H9 (cell line): ENCODE measurements around the gene POMGNT1. TPM values are rescaled to one million over a fixed set of nuclear protein-coding genes. Genes with fewer than 3 reads are reported as not detected.
"Not testable (repeated sequence)": the region's sequence is repeated elsewhere in the genome, so short reads cannot be mapped to it uniquely, and the experiment has no call there.

Experiments
- DNase-seq: peaks from one replicate; pipeline ENCODE4 v3.0.0-alpha.2; 2017
- H2AFZ ChIP-seq: one replicate; pipeline ENCODE4 v1.6.1; 2013; ENCODE audit warnings: mild to moderate bottlenecking, low read length, control low read depth, moderate library complexity
- H2AK5ac ChIP-seq: 2 replicates; pipeline ENCODE4 v1.6.1; 2013; ENCODE audit warnings: low read length, control low read depth, mixed read lengths; ENCODE audit not compliant: insufficient read length
- H2BK120ac ChIP-seq: one replicate; pipeline ENCODE4 v1.6.1; 2013; ENCODE audit warnings: low read depth, mild to moderate bottlenecking, low read length, control low read depth, inconsistent platforms; ENCODE audit not compliant: poor library complexity, severe bottlenecking
- H2BK12ac ChIP-seq: 2 replicates; pipeline ENCODE4 v1.6.1; 2013; ENCODE audit warnings: low read length, control low read depth, mixed read lengths, low read depth; ENCODE audit not compliant: insufficient read length
- H2BK15ac ChIP-seq: 2 replicates; pipeline ENCODE4 v1.6.1; 2013; ENCODE audit warnings: low read depth, low read length, control low read depth
- H2BK20ac ChIP-seq: one replicate; pipeline ENCODE4 v1.6.1; 2013; ENCODE audit warnings: low read depth, mild to moderate bottlenecking, low read length, control low read depth, inconsistent platforms; ENCODE audit not compliant: poor library complexity, severe bottlenecking
- H2BK5ac ChIP-seq: 2 replicates; pipeline ENCODE4 v1.6.1; 2013; ENCODE audit warnings: low read length, control low read depth, mixed read lengths; ENCODE audit not compliant: insufficient read length
- H3K14ac ChIP-seq: 2 replicates; pipeline ENCODE4 v1.6.1; 2013; ENCODE audit warnings: low read length, control low read depth; ENCODE audit not compliant: insufficient read depth
- H3K18ac ChIP-seq: 2 replicates; pipeline ENCODE4 v1.6.1; 2013; ENCODE audit warnings: low read depth, mild to moderate bottlenecking, mixed read lengths, low read length, control low read depth; ENCODE audit not compliant: insufficient read length
- H3K23ac ChIP-seq: 2 replicates; pipeline ENCODE4 v1.6.1; 2013; ENCODE audit warnings: low read length, control low read depth, mixed read lengths, low read depth; ENCODE audit not compliant: insufficient read length
- H3K23me2 ChIP-seq: 2 replicates; pipeline ENCODE4 v1.6.1; 2013; ENCODE audit warnings: low read depth, mild to moderate bottlenecking, mixed read lengths, low read length, control low read depth; ENCODE audit not compliant: insufficient read length, poor library complexity, severe bottlenecking
- H3K27ac ChIP-seq: 2 replicates; pipeline ENCODE4 v1.5.1; 2013; ENCODE audit warnings: low read length, control low read depth, mixed read lengths, low read depth; ENCODE audit not compliant: insufficient read length
- H3K27me3 ChIP-seq: 2 replicates; pipeline ENCODE4 v1.6.1; 2013; ENCODE audit warnings: low read length, control low read depth, inconsistent platforms; ENCODE audit not compliant: insufficient read depth
- H3K4ac ChIP-seq: 2 replicates; pipeline ENCODE4 v1.6.1; 2013; ENCODE audit warnings: low read depth, mild to moderate bottlenecking, control low read depth, inconsistent platforms, low read length, moderate library complexity
- H3K4me1 ChIP-seq: 2 replicates; pipeline ENCODE4 v1.6.1; 2013; ENCODE audit warnings: low read length, control low read depth, inconsistent platforms; ENCODE audit not compliant: insufficient read depth
- H3K4me2 ChIP-seq: 2 replicates; pipeline ENCODE4 v1.6.1; 2013; ENCODE audit warnings: low read length, control low read depth, mixed read lengths; ENCODE audit not compliant: insufficient read length, insufficient read depth
- H3K56ac ChIP-seq: 2 replicates; pipeline ENCODE4 v1.6.1; 2013; ENCODE audit warnings: low read depth, mild to moderate bottlenecking, mixed read lengths, low read length, control low read depth; ENCODE audit not compliant: insufficient read length
- H3K79me1 ChIP-seq: 2 replicates; pipeline ENCODE4 v1.6.1; 2013; ENCODE audit warnings: low read depth, mild to moderate bottlenecking, moderate library complexity, low read length, control low read depth, inconsistent platforms; ENCODE audit not compliant: insufficient read depth, poor library complexity, severe bottlenecking
- H3K79me2 ChIP-seq: 2 replicates; pipeline ENCODE4 v1.6.1; 2013; ENCODE audit warnings: low read length, control low read depth, inconsistent platforms; ENCODE audit not compliant: insufficient read depth
- H3K9ac ChIP-seq: 2 replicates; pipeline ENCODE4 v1.6.1; 2013; ENCODE audit warnings: low read length, control low read depth, mixed read lengths; ENCODE audit not compliant: insufficient read length; ENCODE audit errors: extremely low read depth
- H3K9me3 ChIP-seq: one replicate; pipeline ENCODE4 v1.6.1; 2013; ENCODE audit warnings: low read depth, low read length, inconsistent platforms; ENCODE audit not compliant: control insufficient read depth
- H3T11ph ChIP-seq: one replicate; pipeline ENCODE4 v1.6.1; 2013; ENCODE audit warnings: mild to moderate bottlenecking, low read length, control low read depth, inconsistent platforms
- H4K20me1 ChIP-seq: one replicate; pipeline ENCODE4 v1.6.1; 2013; ENCODE audit not compliant: control insufficient read depth, insufficient read length, insufficient read depth
- H4K5ac ChIP-seq: 2 replicates; pipeline ENCODE4 v1.6.1; 2013; ENCODE audit warnings: low read depth, mild to moderate bottlenecking, mixed read lengths, low read length, control low read depth; ENCODE audit not compliant: insufficient read length
- H4K8ac ChIP-seq: replicated peaks from 2 replicates; pipeline ENCODE4 v1.6.1; 2013; ENCODE audit warnings: low read length, control low read depth, mixed read lengths, low read depth; ENCODE audit not compliant: insufficient read length
- H4K91ac ChIP-seq: 2 replicates; pipeline ENCODE4 v1.6.1; 2013; ENCODE audit warnings: low read depth, mild to moderate bottlenecking, moderate library complexity, mixed read lengths, low read length, control low read depth; ENCODE audit not compliant: insufficient read length
- H3K27ac Mint-ChIP-seq, 3 experiments: 2 replicates in 2 of 3; 3 replicates in 1 of 3; pipeline ENCODE4 v1.8.0; 2020 to 2021; ENCODE audit warnings: mixed read lengths in 3 of 3, mild to moderate bottlenecking in 1 of 3, moderate library complexity in 1 of 3
- H3K27me3 Mint-ChIP-seq: 2 replicates; pipeline ENCODE4 v1.8.0; 2021; ENCODE audit warnings: low read depth, mild to moderate bottlenecking, moderate library complexity, mixed read lengths
- H3K36me3 Mint-ChIP-seq, 3 experiments: 2 replicates in 2 of 3; 3 replicates in 1 of 3; pipeline ENCODE4 v1.8.0; 2020 to 2021; ENCODE audit warnings: low read depth in 3 of 3, mixed read lengths in 3 of 3; ENCODE audit not compliant: insufficient read depth in 1 of 3
- H3K4me1 Mint-ChIP-seq, 2 experiments: 2 replicates each; pipeline ENCODE4 v1.8.0; 2020; ENCODE audit warnings: mixed read lengths in 2 of 2
- H3K4me3 Mint-ChIP-seq, 2 experiments: 2 replicates in 1 of 2; 3 replicates in 1 of 2; pipeline ENCODE4 v1.8.0; 2020 to 2021; ENCODE audit warnings: mild to moderate bottlenecking in 2 of 2, mixed read lengths in 2 of 2, moderate library complexity in 1 of 2
- H3K9me3 Mint-ChIP-seq, 2 experiments: 2 replicates in 1 of 2; 3 replicates in 1 of 2; pipeline ENCODE4 v1.8.0; 2020; ENCODE audit warnings: mild to moderate bottlenecking in 2 of 2, mixed read lengths in 2 of 2, moderate library complexity in 1 of 2
- WGBS: extraction: QIAGEN DNeasy Blood & Tissue Kit; methylation state at CpG from one replicate; pipeline ENCODE4 v1.1.7; 2013; ENCODE audit warnings: missing lambda C conversion rate, low lambda C conversion rate, mixed read lengths; ENCODE audit not compliant: insufficient read length; ENCODE audit errors: extremely low coverage; 5-methylcytosine and 5-hydroxymethylcytosine counted together
- total RNA-seq: library from RNA; stranded (reverse); gene quantifications from 2 replicates; pipeline ENCODE4 v1.2.1, GENCODE V29; 2021
- TF ChIP-seq, protein P1 (sequence below): fragments of 200-600 bp; sonication (generic); conservative IDR thresholded peaks from 3 replicates; pipeline ENCODE4 v1.8.0; 2021; ENCODE audit warnings: antibody characterized with exemption, mild to moderate bottlenecking

POMGNT1 gene
- total RNA-seq, 1 experiment from 2014 or later, result 62.6 TPM

DNA sequence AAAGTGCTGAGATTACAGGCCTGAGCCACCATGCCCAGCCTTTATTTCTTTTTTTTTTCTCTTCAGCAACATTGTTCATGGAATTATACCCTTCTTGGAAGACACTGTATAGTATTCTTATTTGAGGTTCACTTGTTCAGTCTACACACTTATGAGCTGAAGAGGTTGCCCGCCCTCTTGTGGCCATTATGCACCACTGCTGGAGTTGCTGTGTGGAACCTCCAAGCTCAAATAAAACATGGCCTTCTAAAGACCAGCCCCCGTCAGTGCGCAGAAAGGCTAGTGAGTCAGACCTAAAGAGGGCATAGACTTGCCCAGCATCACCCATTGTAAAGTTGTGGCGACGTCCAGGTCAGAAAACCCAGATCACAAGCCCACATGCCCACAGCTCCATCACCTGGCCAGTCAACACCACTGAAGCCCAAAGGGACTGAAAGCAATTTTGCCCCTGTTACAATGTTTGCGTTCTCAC is 25.3 kb upstream of the POMGNT1 start:
- no peaks in the 10 kb centered on the region for H3K27me3 Mint-ChIP-seq
- H3K27ac ChIP-seq, result no peak overlapping the region
- no peak overlapping the region for H2BK12ac ChIP-seq
- no peaks in the 10 kb centered on the region for H3K79me2 ChIP-seq
- DNase-seq, result peak; percentile 77
- no peak overlapping the region for H3K18ac ChIP-seq
- peaks cover 31 to 37% of the 10 kb centered on the region in 2 experiments for H3K4me1 Mint-ChIP-seq
- no peak overlapping the region for H2BK20ac ChIP-seq
- H3T11ph ChIP-seq, result no peak overlapping the region
- H3K79me1 ChIP-seq, result no peaks in the 10 kb centered on the region
- H2AK5ac ChIP-seq, result no peak overlapping the region
- H4K91ac ChIP-seq, result no peak overlapping the region
- no CpG with 5 or more reads among the region's 6 CpGs for WGBS
- H3K23me2 ChIP-seq, result no peaks in the 10 kb centered on the region
- no peak overlapping the region for H4K5ac ChIP-seq
- peak overlapping the region in 2 of 3 experiments; percentile 65 to 67; a peak in 3 of 7 replicates for H3K27ac Mint-ChIP-seq
- no peaks in the 10 kb centered on the region; the same call in 1 of the 2 replicates for H3K4me1 ChIP-seq
- H2BK15ac ChIP-seq, result no peak overlapping the region
- no peaks in the 10 kb centered on the region for H3K27me3 ChIP-seq
- H4K20me1 ChIP-seq, result no peaks in the 10 kb centered on the region
- H3K4ac ChIP-seq, result no peak overlapping the region
- H3K4me2 ChIP-seq, result no peak overlapping the region
- H3K9me3 ChIP-seq, result no peaks in the 10 kb centered on the region
- H3K9ac ChIP-seq, result no peak overlapping the region
- H3K23ac ChIP-seq, result no peak overlapping the region
- H3K36me3 Mint-ChIP-seq, result peaks cover 0 to 14% (median 13%) of the 10 kb centered on the region in 3 experiments; a peak in 3 of 7 replicates
- H3K4me3 Mint-ChIP-seq, result no peak overlapping the region; a peak in 1 of 5 replicates
- H2BK5ac ChIP-seq, result no peak overlapping the region
- H3K9me3 Mint-ChIP-seq, result no peaks in the 10 kb centered on the region
- H3K14ac ChIP-seq, result no peak overlapping the region
- no peak overlapping the region for H2AFZ ChIP-seq
- H4K8ac ChIP-seq, result no peak overlapping the region
- no peak overlapping the region for H2BK120ac ChIP-seq
- H3K56ac ChIP-seq, result no peak overlapping the region
- TF ChIP-seq, protein P1, sequence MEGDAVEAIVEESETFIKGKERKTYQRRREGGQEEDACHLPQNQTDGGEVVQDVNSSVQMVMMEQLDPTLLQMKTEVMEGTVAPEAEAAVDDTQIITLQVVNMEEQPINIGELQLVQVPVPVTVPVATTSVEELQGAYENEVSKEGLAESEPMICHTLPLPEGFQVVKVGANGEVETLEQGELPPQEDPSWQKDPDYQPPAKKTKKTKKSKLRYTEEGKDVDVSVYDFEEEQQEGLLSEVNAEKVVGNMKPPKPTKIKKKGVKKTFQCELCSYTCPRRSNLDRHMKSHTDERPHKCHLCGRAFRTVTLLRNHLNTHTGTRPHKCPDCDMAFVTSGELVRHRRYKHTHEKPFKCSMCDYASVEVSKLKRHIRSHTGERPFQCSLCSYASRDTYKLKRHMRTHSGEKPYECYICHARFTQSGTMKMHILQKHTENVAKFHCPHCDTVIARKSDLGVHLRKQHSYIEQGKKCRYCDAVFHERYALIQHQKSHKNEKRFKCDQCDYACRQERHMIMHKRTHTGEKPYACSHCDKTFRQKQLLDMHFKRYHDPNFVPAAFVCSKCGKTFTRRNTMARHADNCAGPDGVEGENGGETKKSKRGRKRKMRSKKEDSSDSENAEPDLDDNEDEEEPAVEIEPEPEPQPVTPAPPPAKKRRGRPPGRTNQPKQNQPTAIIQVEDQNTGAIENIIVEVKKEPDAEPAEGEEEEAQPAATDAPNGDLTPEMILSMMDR, result peak; percentile 96

- H2BK5ac ChIP-seq, H3K27me3 ChIP-seq, H3K4me3 Mint-ChIP-seq: not testable (repeated sequence)
Observed at GRCh38 chr1:46223055-46223454, 24.8 kb upstream of the POMGNT1 start.

More at GRCh38 chr1:46223055-46223454, 24.8 kb upstream of the POMGNT1 start:
- H3K27ac Mint-ChIP-seq, H3K79me2 ChIP-seq, H3K4me1 ChIP-seq, H3K79me1 ChIP-seq, H4K91ac ChIP-seq, H4K8ac ChIP-seq, H3K9me3 ChIP-seq, H2AFZ ChIP-seq, H2BK20ac ChIP-seq, H3K4me2 ChIP-seq, H3K56ac ChIP-seq, DNase-seq, H2BK120ac ChIP-seq, H3K27ac ChIP-seq, H3K4ac ChIP-seq, H3K27me3 Mint-ChIP-seq, H3K9ac ChIP-seq, H3K23me2 ChIP-seq, H3K9me3 Mint-ChIP-seq, H3T11ph ChIP-seq, H4K5ac ChIP-seq, H4K20me1 ChIP-seq, H2AK5ac ChIP-seq, H3K23ac ChIP-seq, H3K18ac ChIP-seq, H2BK15ac ChIP-seq, H3K14ac ChIP-seq, H2BK12ac ChIP-seq: not testable (repeated sequence)
- WGBS, result no CpG with 5 or more reads among the region's 11 CpGs
- Mint-ChIP-seq H3K4me1 (peaks cover 31 to 37% of the 10 kb centered on the region in 2 experiments), H3K36me3 (peaks cover 0 to 14% (median 13%) of the 10 kb centered on the region in 3 experiments; a peak in 3 of 7 replicates)
